Measurements from ENCODE around the gene ZNF560. TPM values are rescaled to one million over a fixed set of nuclear protein-coding genes. Genes with fewer than 3 reads are reported as not detected.
"Not testable (repeated sequence)": the region's sequence is repeated elsewhere in the genome, so short reads cannot be mapped to it uniquely, and the experiment has no call there.

The ZNF560 gene
- total RNA-seq = 0.15 TPM in 1 of 2 replicates, not detected in the other

GRCh38 chr19:9498183-9498902, at the start of gene ZNF560:
Gene ZNF560, minus strand, starts transcription at chr19:9498616. Its CDS starts 23,303 bp downstream, at chr19:9475313.
- intact Hi-C loops (cut with micrococcal nuclease) = no loop called here
- ATAC-seq (ENCODE audit: low read depth) = no peak
- DNase-seq = no peak
- Mint-ChIP-seq H3K4me1 (no peaks in the 10 kb centered on the region), H3K36me3 (ENCODE audit: low read depth) (peaks cover 11% of the 10 kb centered on the region), H3K9me3 (peaks cover 17% of the 10 kb centered on the region), H3K27me3 (peaks cover 2% of the 10 kb centered on the region), H3K27ac (no peak within 1 kb of the TSS), H3K4me3 (peak within 1 kb of the TSS; percentile 32)
- no peak for TF ChIP-seq CTCF (IDR thresholded peaks at IDR 0.05)
- CTCF ChIA-PET = no interaction called here
- POLR2A ChIA-PET = no interaction called here

- no peak overlapping the region for H3K4me3 Mint-ChIP-seq
- intact Hi-C loops (cut with micrococcal nuclease) = no loop called here
- DNase-seq (no peak), ATAC-seq (ENCODE audit: low read depth) (no peak)
- H3K27me3 Mint-ChIP-seq = peaks cover 2% of the 10 kb centered on the region
- CTCF ChIA-PET = no interaction called here
- no peak overlapping the region for H3K27ac Mint-ChIP-seq
- H3K36me3 Mint-ChIP-seq (ENCODE audit: low read depth) = peaks cover 7% of the 10 kb centered on the region
- no peak for TF ChIP-seq CTCF (IDR thresholded peaks at IDR 0.05)
- peaks cover 17% of the 10 kb centered on the region for H3K9me3 Mint-ChIP-seq
- no peaks in the 10 kb centered on the region for H3K4me1 Mint-ChIP-seq
- POLR2A ChIA-PET = no interaction called here
Measured at GRCh38 chr19:9547870-9548269, 49.5 kb upstream of the ZNF560 start.

- intact Hi-C loops (cut with micrococcal nuclease); CTCF ChIA-PET; H3K27ac Mint-ChIP-seq; H3K9me3 Mint-ChIP-seq; H3K4me3 Mint-ChIP-seq; POLR2A ChIA-PET; H3K27me3 Mint-ChIP-seq; ATAC-seq (ENCODE audit: low read depth); DNase-seq: not testable (repeated sequence)
- H3K4me1 Mint-ChIP-seq = peaks cover 26% of the 10 kb centered on the region
- H3K36me3 Mint-ChIP-seq (ENCODE audit: low read depth) = peaks cover 14% of the 10 kb centered on the region
Measured at GRCh38 chr19:9541281-9541680, 42.9 kb upstream of the ZNF560 start.

GRCh38 chr19:9539921-9540320, 41.5 kb upstream of the ZNF560 start:
- H3K4me1 Mint-ChIP-seq = peaks cover 26% of the 10 kb centered on the region
- ATAC-seq (ENCODE audit: low read depth); H3K9me3 Mint-ChIP-seq; H3K27me3 Mint-ChIP-seq; CTCF ChIA-PET; POLR2A ChIA-PET; DNase-seq: not testable (repeated sequence)
- peaks cover 28% of the 10 kb centered on the region for H3K36me3 Mint-ChIP-seq (ENCODE audit: low read depth)
- peak overlapping the region; percentile 59 for H3K4me3 Mint-ChIP-seq
- intact Hi-C loops (cut with micrococcal nuclease) = loop anchor here (5.0 to 10.0 kb wide), 5 partner anchors 45 to 398 kb away; partner anchors contain the start of genes ZNF121, ZNF266, ZNF317 and ZNF561
- H3K27ac Mint-ChIP-seq = peak overlapping the region; percentile 99

- ATAC-seq (ENCODE audit: low read depth); DNase-seq; CTCF ChIA-PET; H3K27me3 Mint-ChIP-seq; H3K9me3 Mint-ChIP-seq: not testable (repeated sequence)
- Mint-ChIP-seq H3K36me3 (ENCODE audit: low read depth) (peaks cover 35% of the 10 kb centered on the region), H3K4me3 (peak overlapping the region; percentile 98), H3K4me1 (peaks cover 26% of the 10 kb centered on the region), H3K27ac (peak overlapping the region; percentile 99)
- POLR2A ChIA-PET = interaction anchor here (0.6 kb wide), 1 partner anchor 966 kb away, joined by 6 read pairs; no protein-coding TSS in a partner anchor
- intact Hi-C loops (cut with micrococcal nuclease) = loop anchor here (5.0 to 10.0 kb wide), 5 partner anchors 46 to 397 kb away; partner anchors contain the start of genes ZNF121, ZNF266, ZNF317 and ZNF561
Measured at GRCh38 chr19:9539201-9539600, 40.8 kb upstream of the ZNF560 start.

- ChIA-PET POLR2A (interaction anchor here (0.6 kb wide), 1 partner anchor 966 kb away, joined by 6 read pairs; no protein-coding TSS in a partner anchor), CTCF (no interaction called here)
- ATAC-seq (ENCODE audit: low read depth) (peak; percentile 92), DNase-seq (peak; percentile 79)
- no peak for TF ChIP-seq CTCF (IDR thresholded peaks at IDR 0.05)
- Mint-ChIP-seq H3K27ac (peak within 1 kb of the TSS; percentile 99), H3K27me3 (no peaks in the 10 kb centered on the region), H3K36me3 (ENCODE audit: low read depth) (peaks cover 43% of the 10 kb centered on the region), H3K9me3 (peaks cover 15% of the 10 kb centered on the region), H3K4me3 (peak within 1 kb of the TSS; percentile 98), H3K4me1 (peaks cover 26% of the 10 kb centered on the region)
- intact Hi-C loops (cut with micrococcal nuclease) = loop anchor here (1.0 to 10.0 kb wide), 6 partner anchors 46 to 396 kb away; partner anchors contain the start of genes ZNF121, ZNF266, ZNF317 and ZNF559
Measured at GRCh38 chr19:9538183-9539058, 40.0 kb upstream of the ZNF560 start, which contains the start of gene ZNF426. Gene ZNF426, minus strand, starts transcription at chr19:9538645. Its CDS starts 2,413 bp downstream, at chr19:9536232.
